Upper lobe of left lung (tissue), 6 donors: Measurements from ENCODE around the gene ABCC8. TPM values are rescaled to one million over a fixed set of nuclear protein-coding genes. Genes with fewer than 3 reads are reported as not detected.

Experiments used
- ATAC-seq, 2 donors: fragments of 200-7000 bp; cut with Tn5 transposase; one replicate each; pipeline ENCODE4 v1.9.1; 2022; ENCODE audit warnings: mild to moderate bottlenecking in 2 of 2, moderate library complexity in 2 of 2; ENCODE audit not compliant: low FRiP score in 2 of 2
- DNase-seq, 2 donors: peaks; one replicate each; pipeline ENCODE4 v3.0.0-alpha.2; 2019 to 2020
- H3K27ac ChIP-seq, 4 donors: fragments of 200-600 bp; sonication (generic); one replicate each; pipeline ENCODE4 v1.5.1; 2016 to 2019
- H3K27me3 ChIP-seq, 4 donors: fragments of 200-600 bp; sonication (generic); one replicate each; pipeline ENCODE4 v1.5.1; 2017 to 2019
- H3K36me3 ChIP-seq, 4 donors: fragments of 200-600 bp; sonication (generic); one replicate each; pipeline ENCODE4 v1.5.1; 2016 to 2019
- H3K4me1 ChIP-seq, 4 donors: fragments of 200-600 bp; sonication (generic); one replicate each; pipeline ENCODE4 v1.5.1; 2018 to 2019
- H3K4me3 ChIP-seq, 4 donors: fragments of 200-600 bp; sonication (generic); one replicate each; pipeline ENCODE4 v1.5.1; 2017 to 2019; ENCODE audit warnings: mild to moderate bottlenecking in 2 of 4, moderate library complexity in 1 of 4
- H3K9me3 ChIP-seq, 4 donors: fragments of 200-600 bp; sonication (generic); one replicate each; pipeline ENCODE4 v1.5.1; 2018 to 2019
- EP300 ChIP-seq, 4 donors: sonication (generic); formaldehyde crosslinking; IDR thresholded peaks; one replicate each; pipeline ENCODE4 v1.5.1; 2017; ENCODE audit warnings: antibody characterized with exemption in 4 of 4, control low read depth in 2 of 4
- POLR2A ChIP-seq, 4 donors: fragments of 450-650 bp; IDR thresholded peaks; one replicate each; pipeline ENCODE4 v1.5.1; 2016 to 2017; ENCODE audit warnings: antibody characterized with exemption in 4 of 4, mild to moderate bottlenecking in 2 of 4
- POLR2AphosphoS5 ChIP-seq, 2 donors: sonication (generic); formaldehyde crosslinking; IDR thresholded peaks; one replicate each; pipeline ENCODE4 v1.5.1; 2017; ENCODE audit warnings: antibody characterized with exemption in 2 of 2
- WGBS, 2 donors: methylation state at CpG; one replicate each; pipeline ENCODE4 v1.1.5; 2017 to 2018; 5-methylcytosine and 5-hydroxymethylcytosine counted together
- total RNA-seq, 6 donors: library from RNA; depleted of rRNA in 4 of 6; stranded (reverse); fragments of >200 nt in 4 of 6; gene quantifications; one replicate each; pipeline versions ENCODE4 v1.1.0 to v1.2.1, GENCODE V29; 2016 to 2021
- TF ChIP-seq, protein P1 (sequence below), 6 experiments: fragments of 450-650 bp in 4 of 6; fragments of 200-600 bp in 2 of 6; sonication (generic) in 2 of 6; IDR thresholded peaks; one replicate each; pipeline ENCODE4 v1.5.1; 2016 to 2019; ENCODE audit warnings: antibody characterized with exemption in 6 of 6
- donor health status: DM: no; HTN: no; CAD: no; lungs with moderate emphysema.
- donor health status: DM: no; HTN: yes; CAD: no; lungs with severe emphysema.

Gene ABCC8
- total RNA-seq, 6 donors from 2014 or later, result 1.7 to 62.7 (median 12.5) TPM

DNA sequence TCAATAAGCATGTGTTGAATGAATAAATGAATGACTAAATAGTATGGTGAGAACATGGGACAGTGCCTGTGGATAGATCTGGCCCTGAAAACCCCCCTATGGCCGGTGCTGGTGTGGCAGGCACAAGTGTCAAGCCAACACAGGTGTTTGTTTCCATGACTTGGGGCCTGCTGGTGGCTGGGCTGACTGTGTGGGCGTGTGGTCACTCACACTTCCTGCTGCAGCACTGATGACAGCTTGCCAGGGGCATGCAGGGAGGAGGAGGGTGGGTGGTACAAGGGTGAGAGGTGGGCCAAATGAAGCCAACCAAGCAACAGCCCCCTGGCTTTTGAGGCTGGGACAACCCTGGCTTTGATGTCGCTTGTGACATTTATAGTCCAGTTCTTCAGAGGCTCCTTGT lies 30.3 kb upstream of the ABCC8 start:
- Histone ChIP-seq H3K27ac (no peak overlapping the region), H3K4me1 (peaks cover 0 to 3% (median 0%) of the 10 kb centered on the region in 4 donors), H3K4me3 (no peak overlapping the region), H3K36me3 (no peaks in the 10 kb centered on the region), H3K27me3 (no peaks in the 10 kb centered on the region), H3K9me3 (no peaks in the 10 kb centered on the region)
- 67 to 87% methylated on average over 3 of the region's 3 CpGs for WGBS, 2 donors
- no peak for DNase-seq
- TF ChIP-seq, protein P1, sequence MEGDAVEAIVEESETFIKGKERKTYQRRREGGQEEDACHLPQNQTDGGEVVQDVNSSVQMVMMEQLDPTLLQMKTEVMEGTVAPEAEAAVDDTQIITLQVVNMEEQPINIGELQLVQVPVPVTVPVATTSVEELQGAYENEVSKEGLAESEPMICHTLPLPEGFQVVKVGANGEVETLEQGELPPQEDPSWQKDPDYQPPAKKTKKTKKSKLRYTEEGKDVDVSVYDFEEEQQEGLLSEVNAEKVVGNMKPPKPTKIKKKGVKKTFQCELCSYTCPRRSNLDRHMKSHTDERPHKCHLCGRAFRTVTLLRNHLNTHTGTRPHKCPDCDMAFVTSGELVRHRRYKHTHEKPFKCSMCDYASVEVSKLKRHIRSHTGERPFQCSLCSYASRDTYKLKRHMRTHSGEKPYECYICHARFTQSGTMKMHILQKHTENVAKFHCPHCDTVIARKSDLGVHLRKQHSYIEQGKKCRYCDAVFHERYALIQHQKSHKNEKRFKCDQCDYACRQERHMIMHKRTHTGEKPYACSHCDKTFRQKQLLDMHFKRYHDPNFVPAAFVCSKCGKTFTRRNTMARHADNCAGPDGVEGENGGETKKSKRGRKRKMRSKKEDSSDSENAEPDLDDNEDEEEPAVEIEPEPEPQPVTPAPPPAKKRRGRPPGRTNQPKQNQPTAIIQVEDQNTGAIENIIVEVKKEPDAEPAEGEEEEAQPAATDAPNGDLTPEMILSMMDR (IDR thresholded peaks at IDR 0.05), result no peak
- TF ChIP-seq POLR2A (IDR thresholded peaks at IDR 0.05) (no peak), POLR2AphosphoS5 (IDR thresholded peaks at IDR 0.05) (no peak), EP300 (IDR thresholded peaks at IDR 0.05) (no peak)
- ATAC-seq, result no peak

DNA sequence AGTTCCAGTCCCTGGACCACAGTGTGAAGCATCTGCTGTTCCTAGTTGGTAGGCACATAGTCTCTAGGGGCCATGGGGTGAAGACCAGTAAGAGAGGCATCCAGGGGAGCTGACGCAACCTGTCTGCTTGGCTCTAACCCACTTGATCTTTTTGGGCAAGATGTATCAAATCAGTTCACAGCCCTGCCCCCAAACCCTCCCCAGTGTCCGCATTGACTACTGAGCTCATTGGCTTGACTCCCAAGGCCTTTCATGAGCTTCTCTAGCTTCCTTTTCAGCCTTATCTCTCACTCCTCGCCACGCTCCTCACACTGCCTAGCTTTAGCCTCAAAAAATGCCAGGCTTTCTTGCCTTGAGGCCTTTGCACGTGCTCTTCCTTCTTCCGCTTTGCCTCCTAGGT lies 29.7 kb upstream of the ABCC8 start:
- ATAC-seq, result no peak
- no peak for DNase-seq
- 86 to 90% methylated on average over 6 of the region's 6 CpGs for WGBS, 2 donors
- TF ChIP-seq POLR2AphosphoS5 (IDR thresholded peaks at IDR 0.05) (no peak), POLR2A (IDR thresholded peaks at IDR 0.05) (no peak), EP300 (IDR thresholded peaks at IDR 0.05) (no peak)
- TF ChIP-seq, protein P1 (IDR thresholded peaks at IDR 0.05), result no peak
- H3K4me1 ChIP-seq, result peaks cover 0 to 3% (median 0%) of the 10 kb centered on the region in 4 donors
- H3K4me3 ChIP-seq, result no peak overlapping the region
- H3K27me3 ChIP-seq, result no peaks in the 10 kb centered on the region
- H3K9me3 ChIP-seq, result no peaks in the 10 kb centered on the region
- no peaks in the 10 kb centered on the region for H3K36me3 ChIP-seq
- H3K27ac ChIP-seq, result no peak overlapping the region

DNA sequence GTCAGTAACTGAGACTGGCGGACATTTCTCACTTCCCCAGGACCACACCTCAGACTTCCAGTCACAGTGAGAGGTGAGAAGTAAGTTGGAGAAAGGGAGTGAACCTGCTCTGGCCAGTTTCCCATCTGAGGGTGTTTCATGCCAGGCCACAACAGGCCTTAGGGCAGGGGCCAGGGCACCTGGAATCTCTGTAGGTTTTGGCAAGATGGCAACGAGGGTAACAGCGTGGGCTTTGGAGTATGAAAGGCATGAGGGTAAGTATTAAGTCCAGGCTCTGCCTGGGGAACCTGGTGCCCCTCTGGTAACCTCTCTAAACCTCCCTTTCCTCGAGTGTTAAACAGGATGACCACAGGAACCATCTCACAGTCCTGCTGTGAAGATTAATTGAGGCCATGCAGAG lies 28.5 kb upstream of the ABCC8 start:
- TF ChIP-seq EP300 (IDR thresholded peaks at IDR 0.05) (no peak), POLR2AphosphoS5 (IDR thresholded peaks at IDR 0.05) (no peak), POLR2A (IDR thresholded peaks at IDR 0.05) (no peak)
- TF ChIP-seq, protein P1 (IDR thresholded peaks at IDR 0.05), result no peak
- Histone ChIP-seq H3K4me1 (peaks cover 0 to 3% (median 0%) of the 10 kb centered on the region in 4 donors), H3K27ac (no peak overlapping the region), H3K27me3 (no peaks in the 10 kb centered on the region), H3K9me3 (no peaks in the 10 kb centered on the region), H3K4me3 (no peak overlapping the region), H3K36me3 (no peaks in the 10 kb centered on the region)
- ATAC-seq (no peak), DNase-seq (no peak)
- WGBS, 2 donors, result 81 to 83% methylated on average over 3 to 4 of the region's 4 CpGs

DNA sequence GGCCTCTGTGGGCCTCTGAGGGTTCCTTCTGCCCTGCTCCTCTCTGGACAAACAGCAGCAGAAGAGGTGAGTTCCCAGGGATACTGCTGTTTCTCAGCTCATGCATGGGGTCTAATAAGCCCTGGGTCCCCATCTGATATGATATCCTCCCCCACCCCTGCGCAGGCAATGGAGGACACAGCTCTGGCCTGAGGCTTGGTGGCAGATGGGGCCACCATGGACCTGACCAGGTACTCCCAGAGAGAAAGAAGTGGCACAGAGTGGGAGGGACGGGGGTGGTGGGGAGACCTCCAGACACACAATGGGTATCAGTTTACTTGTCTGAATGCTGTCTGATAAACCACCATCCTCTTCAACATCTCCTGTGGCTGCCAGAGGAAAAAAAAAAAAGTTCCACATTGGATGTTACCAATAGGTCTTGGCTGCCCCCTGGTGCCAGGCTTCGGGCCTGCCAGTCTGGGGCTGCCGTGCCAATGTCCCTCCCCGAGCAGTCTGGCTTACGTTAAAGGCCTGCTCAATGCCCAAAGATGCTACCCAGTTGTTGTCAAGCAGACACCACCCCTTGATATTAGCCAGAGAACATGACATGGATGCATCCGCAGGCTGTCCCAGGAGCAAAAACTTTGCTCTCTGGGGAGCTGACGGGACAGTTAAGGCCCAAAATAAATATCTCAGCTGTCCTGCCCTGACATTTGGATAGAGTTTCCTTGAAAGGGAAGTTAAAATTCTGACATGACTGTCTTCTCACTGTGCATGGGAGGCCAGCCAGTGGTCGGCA lies 27.9 kb upstream of the ABCC8 start:
- no peak overlapping the region for H3K27ac ChIP-seq
- DNase-seq, result peak; percentile 75 to 93

More for the DNA sequence above, 27.9 kb upstream of the ABCC8 start:
- ATAC-seq, result peak; percentile 72 to 76
- 35 to 41% methylated on average over 9 of the region's 9 CpGs for WGBS, 2 donors
- H3K4me3 ChIP-seq, result no peak overlapping the region
- H3K9me3 ChIP-seq, result no peaks in the 10 kb centered on the region
- peaks cover 0 to 3% (median 0%) of the 10 kb centered on the region in 4 donors for H3K4me1 ChIP-seq
- H3K36me3 ChIP-seq, result no peaks in the 10 kb centered on the region
- H3K27me3 ChIP-seq, result no peaks in the 10 kb centered on the region
- TF ChIP-seq, protein P1 (IDR thresholded peaks at IDR 0.05), result peak; percentile 77 to 92 (median 88)
- no peak for TF ChIP-seq POLR2A (IDR thresholded peaks at IDR 0.05)
- no peak for TF ChIP-seq POLR2AphosphoS5 (IDR thresholded peaks at IDR 0.05)
